ENCODE measurements around the gene CREB3L4. TPM values are rescaled to one million over a fixed set of nuclear protein-coding genes. Genes with fewer than 3 reads are reported as not detected.

Gene CREB3L4
- total and polyA plus RNA-seq, 2 donors (not counting 3 experiments of a cell fraction or from before 2014, with no cell fraction given): 8.1 to 12.1 TPM

- BruUV-seq (replicated peaks): no TSS peak
- H2AFZ ChIP-seq (ENCODE audit: low read depth, low read length): no peak overlapping the region
- H3K27ac ChIP-seq (ENCODE audit: insufficient read depth, low read depth, low read length): no peak overlapping the region
- dilution Hi-C loops (cut with MboI; ENCODE audit: extremely low pct_ligation_motif_present, low sequenced_read_pairs) (no loop called here), intact Hi-C loops (cut with micrococcal nuclease) (loop anchor here (2.0 to 5.0 kb wide), 2 partner anchors 285 to 415 kb away; partner anchors contain the start of gene HAX1)
- DNase-seq (ENCODE audit: low read depth, low spot score) (no peak), FAIRE-seq (no peak)
- H3K27me3 ChIP-seq (ENCODE audit: control insufficient read depth in 2 of 2, insufficient read depth in 2 of 2, low read length in 2 of 2): no peaks in the 10 kb centered on the region
- H3K9ac ChIP-seq (replicated peaks; ENCODE audit: extremely low read depth, insufficient read depth, low read length): no peak overlapping the region
- no peak overlapping the region for H3K4me2 ChIP-seq (ENCODE audit: insufficient read depth, low read length)
- H3K9me1 ChIP-seq (replicated peaks; ENCODE audit: control insufficient read depth, extremely low read depth, insufficient read depth, low read length): no peaks in the 10 kb centered on the region
- no peaks in the 10 kb centered on the region for H3K9me3 ChIP-seq (replicated peaks; ENCODE audit: control insufficient read depth, insufficient read depth, low read length)
- ChIA-PET CTCF (interaction anchor here (0.6 to 2.7 kb wide), 25 partner anchors 10 to 416 kb away, joined by 3 to 65 read pairs (median 5); partner anchors contain the start of genes CREB3L4, DENND4B, JTB and NPR1), POLR2A (interaction anchor here (1.7 kb wide), 1 partner anchor 189 kb away, joined by 4 read pairs; no protein-coding TSS in a partner anchor)
- peaks cover 34% of the 10 kb centered on the region for H3K79me2 ChIP-seq (ENCODE audit: control insufficient read depth, insufficient read depth, low read length)
- peaks cover 8 to 10% of the 10 kb centered on the region in 2 experiments for H3K36me3 ChIP-seq (ENCODE audit: control insufficient read depth in 2 of 2, extremely low read depth in 1 of 2, insufficient read depth in 2 of 2, low read length in 2 of 2)
- H3K4me1 ChIP-seq (ENCODE audit: control insufficient read depth, extremely low read depth, insufficient read depth, low read length): peaks cover 33% of the 10 kb centered on the region
- no peaks in the 10 kb centered on the region for H4K20me1 ChIP-seq (replicated peaks; ENCODE audit: control insufficient read depth, extremely low read depth, insufficient read depth, low read length)
- TF ChIP-seq MYC (IDR thresholded peaks at IDR 0.05; ENCODE audit: low read depth, low read length) (no peak), POLR2A (IDR thresholded peaks at IDR 0.05; ENCODE audit: low read depth, low read length) (no peak), FOS (IDR thresholded peaks at IDR 0.05; ENCODE audit: borderline replicate concordance, insufficient read depth, low read length) (no peak), POLR2AphosphoS5 (IDR thresholded peaks at IDR 0.05; ENCODE audit: insufficient read depth, low read depth, low read length) (no peak), JUN (IDR thresholded peaks at IDR 0.05; ENCODE audit: borderline replicate concordance, insufficient read depth, insufficient read length, low read depth) (no peak), EZH2 (IDR thresholded peaks at IDR 0.05; ENCODE audit: borderline replicate concordance, low read depth, low read length, severe bottlenecking) (no peak), MAX (IDR thresholded peaks at IDR 0.05; ENCODE audit: insufficient read depth, insufficient read length) (no peak), GATA2 (IDR thresholded peaks at IDR 0.05; ENCODE audit: insufficient read depth, insufficient read length, low read depth, low read length) (no peak), CTCF (IDR thresholded peaks at IDR 0.05; ENCODE audit: extremely low read depth in 1 of 2, insufficient read depth in 1 of 2, low read depth in 1 of 2, low read length in 2 of 2) (no peak)
- no peak overlapping the region for H3K4me3 ChIP-seq (replicated peaks in 1 of 3; ENCODE audit: insufficient read depth in 1 of 3, low read depth in 1 of 3, low read length in 3 of 3)
These were observed 19.9 kb downstream of the CREB3L4 start for GRCh38 chr1:153987621-153988020.

Data from endothelial cell of umbilical vein (primary cell).